ENCODE measurements around the gene FOXK1.

GRCh38 chr7:4733936-4734528, 51.9 kb downstream of the FOXK1 start:
- no peak for TF ChIP-seq CTCF (IDR thresholded peaks at IDR 0.05; ENCODE audit: low read depth, low read length)
- TF ChIP-seq POLR2A (IDR thresholded peaks at IDR 0.05; ENCODE audit: extremely low read depth, insufficient read length) = no peak
- TF ChIP-seq MAX (IDR thresholded peaks at IDR 0.05; ENCODE audit: low read depth, low read length) = no peak
